ENCODE measurements around the gene NPHP4. TPM values are rescaled to one million over a fixed set of nuclear protein-coding genes. Genes with fewer than 3 reads are reported as not detected.

Gene NPHP4
- total and polyA plus RNA-seq, 2 donors (not counting 3 experiments of a cell fraction or from before 2014, with no cell fraction given) = 4.4 to 11.7 TPM

- Histone ChIP-seq H2AFZ (ENCODE audit: low read depth, low read length) (no peak overlapping the region), H3K36me3 (ENCODE audit: control insufficient read depth in 2 of 2, extremely low read depth in 1 of 2, insufficient read depth in 2 of 2, low read length in 2 of 2) (no peaks in the 10 kb centered on the region), H4K20me1 (replicated peaks; ENCODE audit: control insufficient read depth, extremely low read depth, insufficient read depth, low read length) (no peaks in the 10 kb centered on the region), H3K4me1 (ENCODE audit: control insufficient read depth, extremely low read depth, insufficient read depth, low read length) (no peaks in the 10 kb centered on the region), H3K27me3 (ENCODE audit: control insufficient read depth in 2 of 2, insufficient read depth in 2 of 2, low read length in 2 of 2) (no peaks in the 10 kb centered on the region), H3K79me2 (ENCODE audit: control insufficient read depth, insufficient read depth, low read length) (no peaks in the 10 kb centered on the region), H3K4me2 (ENCODE audit: insufficient read depth, low read length) (no peak overlapping the region), H3K27ac (ENCODE audit: insufficient read depth, low read depth, low read length) (no peak overlapping the region), H3K9me3 (replicated peaks; ENCODE audit: control insufficient read depth, insufficient read depth, low read length) (no peaks in the 10 kb centered on the region), H3K9me1 (replicated peaks; ENCODE audit: control insufficient read depth, extremely low read depth, insufficient read depth, low read length) (no peaks in the 10 kb centered on the region), H3K9ac (replicated peaks; ENCODE audit: extremely low read depth, insufficient read depth, low read length) (no peak overlapping the region), H3K4me3 (replicated peaks in 1 of 3; ENCODE audit: insufficient read depth in 1 of 3, low read depth in 1 of 3, low read length in 3 of 3) (no peak overlapping the region)
- BruUV-seq (replicated peaks) = no TSS peak
- no peak for TF ChIP-seq EZH2 (IDR thresholded peaks at IDR 0.05; ENCODE audit: borderline replicate concordance, low read depth, low read length, severe bottlenecking)
- no peak for TF ChIP-seq GATA2 (IDR thresholded peaks at IDR 0.05; ENCODE audit: insufficient read depth, insufficient read length, low read depth, low read length)
- TF ChIP-seq POLR2AphosphoS5 (IDR thresholded peaks at IDR 0.05; ENCODE audit: insufficient read depth, low read depth, low read length) = no peak
- TF ChIP-seq FOS (IDR thresholded peaks at IDR 0.05; ENCODE audit: borderline replicate concordance, insufficient read depth, low read length) = no peak
- no peak for TF ChIP-seq JUN (IDR thresholded peaks at IDR 0.05; ENCODE audit: borderline replicate concordance, insufficient read depth, insufficient read length, low read depth)
- no peak for TF ChIP-seq CTCF (IDR thresholded peaks at IDR 0.05; ENCODE audit: extremely low read depth in 1 of 2, insufficient read depth in 1 of 2, low read depth in 1 of 2, low read length in 2 of 2)
- no peak for TF ChIP-seq POLR2A (IDR thresholded peaks at IDR 0.05; ENCODE audit: low read depth, low read length)
- no peak for FAIRE-seq
- intact Hi-C loops (cut with micrococcal nuclease) = no loop called here
- ChIA-PET POLR2A (no interaction called here), CTCF (no interaction called here)
- DNase-seq (ENCODE audit: low read depth, low spot score) = no peak
- dilution Hi-C loops (cut with MboI; ENCODE audit: extremely low pct_ligation_motif_present, low sequenced_read_pairs) = no loop called here
Observed at GRCh38 chr1:5907386-5907785, 84.8 kb downstream of the NPHP4 start.

Data from endothelial cell of umbilical vein (primary cell).